ENCODE results near the gene TRIP11. TPM values are rescaled to one million over a fixed set of nuclear protein-coding genes. Genes with fewer than 3 reads are reported as not detected.

The TRIP11 gene
- total and polyA plus RNA-seq, 2 of the 13 experiments (the other 11 are each of a cell fraction or from before 2014, with no cell fraction given) = 10.9 to 32.8 TPM

GRCh38 chr14:92039719-92040430, at the start of gene TRIP11 (continued):
- TF ChIP-seq PBX3 (CRISPR knock-in tag; IDR thresholded peaks at IDR 0.05; ENCODE audit: borderline replicate concordance) (0 out of 2 replicates have a peak, but pooled peaks have one; percentile 24), MEF2D (CRISPR knock-in tag; IDR thresholded peaks at IDR 0.05) (no peak; the same call in 1 of the 2 replicates), EHMT2 (IDR thresholded peaks at IDR 0.05; ENCODE audit: borderline replicate concordance, low read depth, low read length) (no peak), ELK4 (CRISPR knock-in tag; IDR thresholded peaks at IDR 0.05; ENCODE audit: borderline replicate concordance) (no peak), TCF7 (IDR thresholded peaks at IDR 0.05; ENCODE audit: low read depth) (no peak), ZNF879 (CRISPR knock-in tag; IDR thresholded peaks at IDR 0.05) (no peak), ZNF235 (CRISPR knock-in tag; IDR thresholded peaks at IDR 0.05; ENCODE audit: borderline replicate concordance) (peak; percentile 66; the same call in 1 of the 2 replicates), SNAPC2 (CRISPR knock-in tag; IDR thresholded peaks at IDR 0.05) (no peak), ZNF839 (CRISPR knock-in tag; IDR thresholded peaks at IDR 0.05; ENCODE audit: borderline replicate concordance) (0 out of 2 replicates have a peak, but pooled peaks have one; percentile 30), MYPOP (CRISPR knock-in tag; IDR thresholded peaks at IDR 0.05) (peak; percentile 88), GATA4 (IDR thresholded peaks at IDR 0.05; ENCODE audit: borderline replicate concordance, low read depth) (peak; percentile 62; the same call in 1 of the 2 replicates), AHR (CRISPR knock-in tag; IDR thresholded peaks at IDR 0.05) (no peak), ETV6 (CRISPR knock-in tag; conservative IDR thresholded peaks at IDR 0.05) (0 out of 2 replicates have a peak, but pooled peaks have one; percentile 17), MEIS1 (CRISPR knock-in tag; IDR thresholded peaks at IDR 0.05; ENCODE audit: borderline replicate concordance) (peak; percentile 76; the same call in 1 of the 2 replicates), HMGXB3 (CRISPR knock-in tag; IDR thresholded peaks at IDR 0.05; ENCODE audit: borderline replicate concordance) (no peak), KLF15 (CRISPR knock-in tag; IDR thresholded peaks at IDR 0.05; ENCODE audit: borderline replicate concordance) (no peak; the same call in none of the 2 replicates), ZBTB38 (CRISPR knock-in tag; IDR thresholded peaks at IDR 0.05) (peak; percentile 82; the same call in 1 of the 2 replicates), PLRG1 (conservative IDR thresholded peaks at IDR 0.05) (no peak), ZNF234 (CRISPR knock-in tag; conservative IDR thresholded peaks at IDR 0.05) (no peak; the same call in 1 of the 2 replicates)

All from HepG2 (cell line).